Brain pericyte (primary cell): ENCODE results near the gene MCRIP2.

Experiments used
- DNase-seq: peaks from one replicate; pipeline ENCODE4 v3.0.0-alpha.2; 2012; ENCODE audit warnings: low read depth, low spot score

The MCRIP2 gene

DNA sequence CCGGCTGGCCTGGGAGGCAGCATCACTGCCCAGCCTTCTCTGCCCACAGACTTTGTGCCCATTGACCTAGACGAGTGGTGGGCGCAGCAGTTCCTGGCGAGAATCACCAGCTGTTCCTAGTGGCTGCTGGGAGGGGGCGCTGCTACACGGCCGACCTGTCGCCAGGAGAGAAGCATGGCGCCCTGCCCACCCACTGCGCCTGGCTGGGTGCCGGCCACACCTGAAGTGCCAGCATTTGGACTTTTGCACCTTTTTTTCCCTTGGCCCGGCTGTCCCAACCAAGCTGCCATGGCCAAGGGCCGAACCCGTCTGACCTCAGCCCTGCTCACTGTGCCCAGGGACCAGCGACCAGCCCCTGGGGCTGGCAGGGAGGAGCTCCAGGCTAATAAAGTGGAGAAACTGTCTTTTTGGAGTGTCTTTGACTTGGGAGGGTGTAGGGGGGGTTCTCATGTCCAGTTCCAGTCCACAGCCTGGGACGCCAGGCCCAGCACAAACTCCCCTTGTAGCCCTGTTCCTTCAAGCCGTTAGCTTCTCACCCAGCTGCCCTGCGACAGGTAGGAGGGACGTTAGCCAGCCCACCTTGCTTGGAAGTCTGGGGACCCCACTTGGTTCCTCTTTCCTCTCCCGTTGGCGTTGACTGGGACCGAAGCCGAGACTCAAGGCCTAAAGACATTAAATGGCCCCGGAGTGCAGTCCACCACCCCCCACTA, 6.6 kb downstream of the MCRIP2 start:
- DNase-seq: no peak

DNA sequence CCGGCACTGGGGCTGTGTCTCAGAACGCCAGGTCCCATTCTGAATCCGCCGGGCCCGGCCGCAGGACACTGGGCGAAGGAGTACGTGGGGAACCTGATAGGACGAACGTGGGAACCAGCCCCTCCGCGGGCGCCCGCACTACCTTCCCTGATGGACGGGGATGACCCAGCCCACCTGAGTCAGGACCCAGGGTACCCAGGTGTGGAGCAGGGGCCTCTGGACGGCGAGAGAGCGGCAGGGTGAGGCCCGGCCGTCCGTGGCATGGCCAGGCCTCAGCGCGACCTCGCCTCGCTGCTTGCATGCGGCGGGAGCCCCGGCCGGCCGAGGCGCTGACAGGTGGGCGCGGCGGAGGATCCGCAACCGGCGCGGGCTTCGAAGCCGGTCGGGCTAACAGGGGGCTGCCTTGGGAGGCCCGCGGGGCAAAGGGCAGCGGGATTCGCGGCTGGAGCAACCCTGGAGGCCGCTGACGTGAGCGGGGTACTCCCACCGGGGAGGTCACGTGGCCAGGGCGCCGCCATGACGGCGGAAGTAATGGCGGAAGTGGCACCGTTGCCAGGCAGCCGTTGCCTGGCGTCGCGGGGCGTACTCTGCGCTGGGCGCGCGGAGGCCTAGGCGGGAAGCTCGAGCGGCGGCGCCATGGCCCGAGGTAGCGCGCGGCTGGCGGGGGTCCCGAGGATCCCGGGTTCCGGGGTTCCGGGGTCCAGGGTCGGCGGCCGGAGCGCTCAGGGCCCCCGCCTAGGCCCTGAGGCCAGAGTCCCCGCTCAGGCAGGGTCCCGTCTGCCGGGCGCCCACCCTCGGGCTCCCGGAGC, 7.4 kb downstream of the MCRIP2 start, which contains the start of gene WDR90:
TSS of gene WDR90 (plus strand) at position 585 of the 809 bp plus-strand sequence. CDS start at position 637, 52 bp downstream.
- peak; percentile 59 for DNase-seq

DNA sequence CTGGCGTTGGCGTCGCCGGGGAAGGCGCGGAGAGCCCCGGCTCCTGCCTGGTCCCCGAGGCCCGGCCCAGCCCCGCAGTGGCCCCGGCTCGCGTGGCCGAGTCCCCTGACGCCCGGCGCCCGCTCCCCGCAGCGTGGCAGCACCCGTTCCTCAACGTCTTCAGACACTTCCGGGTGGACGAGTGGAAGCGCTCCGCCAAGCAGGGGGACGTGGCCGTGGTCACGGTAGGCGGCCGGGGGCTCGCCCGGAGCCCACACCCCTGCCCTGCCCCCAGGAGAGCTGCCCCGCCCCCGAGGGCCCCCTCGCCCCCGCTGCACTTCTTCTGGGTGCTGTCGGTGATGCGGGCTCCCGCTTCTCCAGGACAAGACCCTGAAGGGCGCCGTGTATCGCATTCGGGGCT, 8.0 kb downstream of the MCRIP2 start:
- no peak for DNase-seq

DNA sequence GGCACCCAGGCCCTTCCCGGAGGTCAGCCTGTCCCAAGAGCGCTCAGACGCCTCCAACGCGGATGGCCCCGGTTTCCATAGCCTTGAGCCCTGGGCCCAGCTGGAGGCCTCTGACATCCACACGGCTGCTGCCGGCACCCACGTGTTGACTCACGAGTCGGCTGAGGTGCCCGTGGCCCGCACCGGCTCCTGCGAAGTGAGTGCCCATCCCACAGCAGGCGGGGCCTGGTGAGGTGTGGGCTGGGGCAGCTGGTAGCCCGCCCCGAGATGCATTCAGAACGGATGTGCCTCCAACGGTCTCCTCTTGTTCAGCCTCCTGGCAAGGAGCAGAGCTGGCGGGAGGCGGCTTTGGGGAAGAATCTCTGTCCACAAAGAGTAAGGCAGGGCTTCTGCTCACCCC, 10.2 kb downstream of the MCRIP2 start:
- DNase-seq: no peak

DNA sequence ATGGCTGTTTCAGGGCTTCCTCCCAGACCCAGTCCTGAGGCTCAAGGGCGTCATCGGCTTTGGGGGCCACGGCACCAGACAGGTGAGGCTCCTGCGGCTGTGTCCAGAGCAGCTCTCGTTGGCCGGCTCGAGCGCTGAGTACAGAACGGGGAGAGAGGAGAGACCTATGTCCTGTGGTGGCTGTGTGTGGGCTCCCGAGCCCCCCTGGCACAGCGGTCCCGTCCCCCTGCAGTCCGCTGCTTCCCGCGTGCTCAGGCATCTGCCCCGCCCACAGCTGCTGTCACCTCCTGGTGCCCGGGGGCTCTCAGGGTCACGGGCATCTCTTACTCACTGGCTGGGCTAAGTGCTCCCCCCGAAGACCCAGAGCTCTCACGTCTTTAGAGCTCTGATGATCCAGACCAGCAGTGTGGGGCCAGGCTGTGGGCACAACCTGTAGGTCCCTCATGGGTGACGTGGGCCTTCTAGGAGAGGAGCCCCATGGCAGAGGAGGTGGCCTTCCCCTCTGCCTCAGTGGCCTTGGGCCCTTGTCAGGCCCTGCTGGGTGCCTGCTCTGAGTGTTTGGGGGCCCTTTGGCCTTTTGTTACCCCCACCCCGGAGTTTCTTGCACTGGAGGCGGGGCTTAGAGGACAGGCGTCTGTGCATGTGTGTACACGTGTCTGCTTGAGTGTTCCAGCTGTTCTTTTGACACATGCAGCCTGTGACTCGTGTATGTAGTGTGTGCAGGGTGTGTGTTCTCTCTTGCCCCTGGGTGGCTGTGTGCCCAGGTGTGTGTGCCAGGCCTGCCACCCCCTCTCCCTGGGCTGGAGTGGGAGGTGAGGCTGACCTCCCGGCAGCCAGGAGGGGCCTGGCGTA, 11.1 kb downstream of the MCRIP2 start:
- no peak for DNase-seq

DNA sequence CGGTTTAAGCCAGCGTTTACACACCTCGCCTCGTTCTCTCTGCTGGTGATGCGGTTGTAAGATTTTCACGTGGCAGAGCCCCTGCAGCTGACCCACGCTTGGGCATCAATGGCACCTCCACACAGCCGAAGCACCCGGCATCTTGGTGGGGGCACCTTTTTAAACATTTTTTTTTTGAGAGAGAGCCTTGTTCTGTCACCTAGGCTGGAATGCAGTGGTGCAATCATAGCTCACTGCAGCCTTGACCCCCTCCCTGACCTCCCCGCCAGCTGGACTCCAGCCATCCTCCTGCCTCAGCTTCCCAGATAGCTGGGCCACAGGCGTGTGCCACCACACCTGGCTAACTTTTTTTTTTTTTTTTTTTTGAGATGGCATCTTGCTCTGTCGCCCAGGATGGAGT, 12.4 kb downstream of the MCRIP2 start:
- DNase-seq: no peak

DNA sequence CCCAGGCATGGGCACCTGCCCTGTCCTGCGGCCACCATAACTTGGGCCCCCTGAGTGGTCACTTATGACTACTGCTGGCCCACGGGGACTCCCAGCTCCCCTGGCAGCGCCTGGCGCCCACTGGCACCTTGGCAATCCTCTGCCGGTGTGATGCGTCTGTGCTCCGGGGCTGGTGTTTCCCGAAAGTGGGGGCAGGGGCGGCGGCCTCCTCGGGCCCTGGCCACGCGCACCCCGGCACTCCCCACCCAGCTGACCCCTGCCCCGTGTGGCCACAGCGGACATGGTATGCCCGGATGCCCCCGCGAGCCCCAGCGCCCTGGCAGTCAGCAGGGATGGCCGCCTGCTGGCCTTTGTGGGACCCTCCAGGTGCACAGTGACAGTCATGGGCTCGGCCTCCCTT, 15.9 kb downstream of the MCRIP2 start:
- DNase-seq: no peak

DNA sequence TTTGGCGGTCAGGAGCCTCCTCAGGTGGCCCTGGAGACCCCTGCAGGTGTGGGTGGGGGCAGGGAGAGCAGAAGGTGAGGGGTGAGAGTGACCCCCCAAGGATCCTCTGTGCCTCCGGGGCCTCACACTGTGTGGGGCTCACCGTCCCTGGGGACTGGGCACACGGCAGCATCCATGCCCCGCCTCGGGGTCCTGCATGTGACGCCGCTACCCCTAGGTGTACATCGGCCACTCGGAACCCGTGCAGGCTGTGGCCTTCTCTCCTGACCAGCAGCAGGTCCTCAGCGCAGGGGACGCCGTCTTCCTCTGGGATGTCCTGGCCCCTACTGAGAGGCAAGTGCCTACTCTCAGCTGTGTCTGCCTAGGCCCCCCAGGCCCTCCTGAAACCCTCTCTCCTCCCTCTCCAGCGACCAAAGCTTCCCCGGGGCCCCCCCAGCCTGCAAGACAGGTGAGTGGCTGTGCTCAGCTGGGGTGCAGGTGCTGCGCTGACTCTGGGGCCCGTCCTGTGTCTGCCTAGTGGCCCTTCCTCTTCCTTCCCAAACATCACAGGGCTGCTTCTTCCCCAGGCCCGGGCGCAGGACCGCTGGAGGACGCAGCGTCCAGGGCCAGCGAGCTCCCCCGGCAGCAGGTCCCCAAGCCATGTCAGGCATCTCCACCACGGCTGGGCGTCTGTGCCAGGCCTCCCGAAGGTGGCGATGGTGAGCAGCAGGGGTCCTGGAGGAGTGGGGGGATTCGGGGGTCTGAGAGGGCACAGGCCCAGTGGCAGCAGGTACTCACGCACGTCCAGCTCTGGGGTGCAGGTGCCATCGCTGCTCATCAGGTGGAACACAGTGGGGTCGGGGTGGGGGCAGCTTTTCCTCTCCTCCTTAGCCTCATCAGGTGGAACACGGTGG, 17.3 kb downstream of the MCRIP2 start:
- no peak for DNase-seq

DNA sequence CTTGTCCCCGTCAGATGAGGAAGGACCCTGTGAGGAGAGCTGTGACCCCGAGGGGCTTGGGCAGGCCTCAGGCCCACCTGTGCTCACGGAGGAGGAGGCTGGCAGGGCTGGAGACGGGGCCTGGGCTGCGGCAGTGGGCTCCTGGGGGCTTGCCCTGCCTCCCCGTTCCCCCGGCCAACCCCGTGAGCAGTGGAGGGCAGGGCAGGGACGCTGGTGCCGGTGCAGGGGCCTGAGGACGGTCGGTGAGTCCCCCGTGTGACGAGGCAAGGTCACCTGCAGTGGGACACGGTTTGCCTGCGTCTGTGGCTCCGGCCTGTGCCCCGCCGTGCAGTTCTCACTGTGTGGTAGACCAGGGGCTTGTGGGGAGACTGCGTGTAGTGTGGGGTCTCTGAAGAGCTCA, 18.0 kb downstream of the MCRIP2 start:
- no peak for DNase-seq

DNA sequence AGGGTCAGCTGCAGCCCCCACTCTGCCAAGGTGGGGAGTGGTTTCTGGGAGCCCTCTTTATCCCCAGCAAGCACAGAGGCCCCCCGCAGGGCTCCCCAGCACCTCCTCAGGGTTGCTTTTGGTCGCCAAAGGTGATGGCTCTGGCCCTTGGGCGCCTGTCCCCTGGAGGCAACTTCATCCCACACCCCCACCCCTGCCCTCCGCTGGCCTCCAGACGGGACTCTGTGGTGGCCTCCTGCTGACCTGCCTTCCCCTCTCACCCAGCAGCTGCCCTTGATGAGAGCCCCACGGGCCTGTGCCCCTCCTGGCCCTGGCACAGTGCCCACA, 18.5 kb downstream of the MCRIP2 start:
- no peak for DNase-seq

DNA sequence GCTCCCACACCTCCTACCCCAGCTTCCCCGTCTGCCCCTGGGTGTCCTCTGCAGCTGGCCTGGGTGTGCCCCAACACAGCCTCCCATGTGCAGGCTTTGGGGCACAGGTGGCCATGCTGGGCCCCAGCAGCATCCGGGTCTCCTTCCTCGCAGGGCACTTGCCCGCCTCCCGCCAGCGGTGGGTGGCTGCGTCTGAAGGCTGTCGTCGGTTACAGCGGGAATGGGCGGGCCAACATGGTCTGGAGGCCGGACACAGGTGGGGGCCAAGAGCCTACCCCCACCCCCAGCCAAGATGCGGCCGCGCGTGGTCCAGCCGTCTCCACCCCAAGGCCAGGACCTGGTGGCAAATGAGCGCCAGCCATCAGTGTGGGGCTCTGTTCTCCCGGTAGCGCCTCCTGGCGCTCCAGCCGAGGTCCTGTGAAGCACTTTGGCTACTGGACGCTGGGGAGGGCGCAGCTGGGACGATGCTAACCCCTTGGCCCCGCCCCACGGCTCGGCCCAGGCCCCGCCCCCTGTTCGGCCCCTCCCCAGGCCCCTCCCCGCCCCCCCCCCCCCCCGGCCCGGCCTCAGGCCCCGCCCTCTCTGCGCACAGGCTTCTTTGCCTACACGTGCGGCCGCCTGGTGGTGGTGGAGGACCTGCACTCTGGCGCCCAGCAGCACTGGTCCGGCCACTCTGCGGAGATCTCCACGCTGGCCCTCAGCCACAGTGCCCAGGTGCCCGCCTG, 19.0 kb downstream of the MCRIP2 start:
- no peak for DNase-seq

DNA sequence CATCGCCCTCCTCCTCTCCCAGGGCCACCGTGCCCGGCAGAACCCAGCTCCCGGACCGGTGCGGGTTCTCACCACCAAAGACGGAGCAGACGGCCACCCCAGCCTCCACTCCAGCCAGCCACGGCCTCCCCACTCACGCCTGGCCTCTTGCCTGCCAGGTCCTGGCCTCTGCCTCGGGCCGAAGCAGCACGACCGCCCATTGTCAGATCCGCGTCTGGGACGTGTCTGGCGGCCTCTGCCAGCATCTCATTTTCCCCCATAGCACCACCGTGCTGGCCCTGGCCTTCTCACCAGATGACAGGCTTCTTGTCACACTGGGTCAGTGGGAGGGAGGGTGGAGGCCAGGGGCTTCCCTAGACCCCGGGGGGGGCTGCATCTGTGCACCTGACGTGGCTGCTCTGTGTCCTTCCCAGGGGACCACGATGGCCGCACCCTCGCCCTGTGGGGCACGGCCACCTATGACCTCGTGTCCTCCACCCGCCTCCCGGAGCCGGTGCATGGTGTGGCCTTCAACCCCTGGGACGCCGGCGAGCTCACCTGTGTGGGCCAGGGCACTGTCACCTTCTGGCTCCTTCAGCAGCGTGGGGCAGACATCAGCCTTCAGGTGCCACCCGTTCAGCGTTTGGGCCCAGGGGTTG, 19.7 kb downstream of the MCRIP2 start:
- no peak for DNase-seq

DNA sequence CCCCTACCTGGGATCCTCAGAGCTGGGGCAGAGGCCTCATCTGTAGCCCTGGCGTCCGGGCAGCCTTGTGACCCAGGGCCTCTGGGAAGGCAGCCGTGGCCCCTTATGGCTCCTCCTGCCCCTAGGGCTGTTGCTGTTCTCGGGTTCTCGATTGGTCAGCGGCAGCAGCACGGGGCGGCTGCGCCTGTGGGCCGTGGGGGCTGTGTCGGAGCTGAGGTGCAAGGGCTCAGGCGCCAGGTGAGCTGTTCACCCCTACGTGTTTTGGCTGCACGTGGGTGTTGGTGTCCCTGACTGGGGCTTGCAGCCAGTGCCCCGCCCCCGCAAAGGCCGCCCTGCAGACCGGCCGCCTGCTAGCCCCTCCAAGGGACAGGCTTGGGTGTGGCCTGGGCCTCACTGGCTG, 20.5 kb downstream of the MCRIP2 start:
- DNase-seq: no peak

DNA sequence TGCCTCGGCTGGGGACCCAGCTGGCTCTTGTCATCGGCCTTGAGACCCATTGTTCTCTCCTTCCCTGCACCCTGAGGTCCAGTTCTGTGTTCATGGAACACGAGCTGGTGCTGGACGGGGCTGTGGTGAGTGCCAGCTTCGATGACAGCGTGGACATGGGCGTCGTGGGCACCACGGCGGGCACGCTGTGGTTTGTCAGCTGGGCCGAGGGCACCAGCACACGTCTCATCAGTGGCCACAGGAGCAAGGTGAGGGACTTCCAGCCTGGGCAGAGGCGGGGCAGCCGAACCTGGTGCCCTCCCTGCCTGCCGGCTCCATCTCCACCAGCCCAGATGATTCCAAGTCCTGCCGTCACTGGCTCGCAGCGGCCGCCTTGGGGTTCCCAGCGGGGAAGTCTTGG, 21.0 kb downstream of the MCRIP2 start:
- no peak for DNase-seq

DNA sequence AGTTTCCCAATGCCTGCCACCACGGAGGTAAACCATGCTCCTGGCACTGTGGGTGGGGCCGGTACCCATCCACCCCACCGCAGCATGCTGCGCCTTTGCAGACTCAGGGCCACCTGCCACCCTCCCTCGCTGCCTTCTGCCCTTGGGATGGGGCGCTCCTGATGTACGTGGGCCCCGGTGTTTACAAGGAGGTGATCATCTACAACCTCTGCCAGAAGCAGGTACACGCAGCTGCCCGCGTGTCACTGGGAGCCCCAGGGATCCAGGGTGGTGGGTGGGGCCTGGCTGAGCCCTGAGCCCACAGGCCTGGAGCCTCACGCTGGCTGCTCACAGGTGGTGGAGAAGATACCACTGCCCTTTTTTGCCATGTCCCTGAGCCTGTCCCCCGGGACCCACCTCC, 24.9 kb downstream of the MCRIP2 start:
- no peak for DNase-seq

DNA sequence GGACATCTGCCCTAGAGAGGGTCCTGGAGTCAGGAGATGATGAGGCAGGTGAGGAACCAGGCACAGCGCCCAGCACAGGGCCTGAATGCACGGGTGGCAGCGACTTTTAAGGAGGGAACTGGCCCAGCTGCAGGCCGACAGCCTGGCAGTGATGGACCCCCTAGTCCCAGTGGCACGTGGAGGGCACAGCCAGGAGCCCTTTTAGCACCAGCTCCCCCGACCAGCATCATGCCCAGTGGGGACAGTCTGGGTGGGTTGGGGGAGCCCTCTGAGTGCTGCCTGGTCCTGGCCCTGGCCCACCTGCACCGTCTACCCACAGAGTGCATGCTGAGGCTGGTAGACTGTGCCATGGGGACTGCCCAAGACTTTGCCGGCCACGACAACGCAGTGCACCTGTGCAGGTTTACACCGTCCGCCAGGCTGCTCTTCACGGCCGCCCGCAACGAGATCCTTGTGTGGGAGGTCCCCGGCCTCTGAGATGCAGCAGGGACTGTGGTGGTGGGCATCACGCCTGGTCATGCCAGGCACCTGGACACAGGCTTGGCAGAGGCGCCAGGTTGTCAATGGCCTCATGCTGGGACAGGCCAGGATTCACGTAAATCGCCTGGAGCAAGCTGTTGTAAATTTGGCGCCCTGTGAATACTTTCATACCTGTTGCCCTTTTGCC, 25.6 kb downstream of the MCRIP2 start:
- no peak for DNase-seq

DNA sequence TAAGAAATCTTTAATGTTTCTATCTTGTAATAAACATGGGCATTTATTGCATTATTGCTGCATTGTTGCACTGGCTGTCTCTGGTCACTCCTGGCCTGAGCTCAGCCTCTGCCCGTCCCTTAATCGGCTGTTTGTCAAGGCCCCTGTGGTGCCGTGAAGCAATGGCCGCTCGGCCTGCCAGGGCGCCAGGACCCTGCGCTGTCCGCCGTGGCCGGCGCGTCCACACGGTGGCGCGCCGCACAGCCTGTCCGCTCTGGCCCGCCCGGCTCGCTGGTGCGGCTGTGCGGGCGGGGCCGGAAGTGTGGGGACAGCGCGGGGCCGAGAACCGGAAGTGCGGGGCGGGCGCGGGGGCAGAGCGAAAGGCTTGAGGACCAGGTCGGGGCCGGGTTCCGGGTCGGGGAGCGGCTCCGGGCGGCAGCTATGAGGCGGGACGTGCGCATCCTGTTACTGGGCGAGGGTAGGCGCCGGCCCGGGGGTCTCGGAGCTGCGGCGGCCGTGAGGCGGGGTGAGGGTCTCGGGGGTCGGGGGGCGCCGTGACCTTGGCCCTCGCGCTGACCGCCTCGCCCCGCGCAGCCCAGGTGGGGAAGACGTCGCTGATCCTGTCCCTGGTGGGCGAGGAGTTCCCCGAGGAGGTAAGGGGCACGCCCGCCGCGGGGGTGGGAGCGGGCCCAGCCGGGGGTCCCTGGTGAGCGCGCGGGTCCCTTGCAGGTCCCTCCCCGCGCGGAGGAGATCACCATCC, 26.3 kb downstream of the MCRIP2 start, which contains the start of gene RHOT2:
TSS of gene RHOT2 (plus strand) at position 353 of the 739 bp plus-strand sequence. CDS start at position 421, 68 bp downstream.
- no peak for DNase-seq

DNA sequence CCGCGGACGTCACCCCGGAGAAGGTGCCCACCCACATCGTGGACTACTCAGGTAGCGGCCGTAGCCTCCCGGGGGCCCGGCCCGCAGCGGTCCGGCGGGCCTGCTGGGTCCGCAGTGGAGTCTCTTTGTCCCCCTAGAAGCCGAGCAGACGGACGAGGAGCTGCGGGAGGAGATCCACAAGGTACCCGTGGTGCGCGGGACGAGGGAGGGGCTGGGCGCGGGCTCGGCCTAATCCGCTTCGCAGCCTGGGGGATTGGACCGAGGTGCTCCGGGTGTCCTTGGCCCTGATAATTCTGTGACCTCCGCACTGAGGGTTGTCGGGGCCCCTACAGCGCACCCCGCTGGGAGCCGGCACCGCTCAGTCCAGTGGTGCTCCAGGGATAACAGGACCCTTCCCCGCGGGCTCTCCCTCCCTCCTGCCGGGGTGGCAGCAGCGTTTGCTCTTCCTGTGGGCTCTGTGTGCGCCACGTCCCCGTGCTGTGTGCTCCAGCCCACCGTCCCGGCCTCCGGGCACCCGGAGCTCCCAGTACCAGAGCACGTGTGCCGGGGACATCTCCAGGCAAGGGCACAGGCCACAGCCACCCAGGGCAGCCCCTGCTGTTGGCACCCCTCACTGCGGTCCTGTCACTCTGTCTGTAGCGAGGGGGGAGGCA, 27.0 kb downstream of the MCRIP2 start:
- DNase-seq: no peak
